Measurements from ENCODE around the gene ITGA2B. TPM values are rescaled to one million over a fixed set of nuclear protein-coding genes. Genes with fewer than 3 reads are reported as not detected.
"Not testable (repeated sequence)": the region's sequence is repeated elsewhere in the genome, so short reads cannot be mapped to it uniquely, and the experiment has no call there.

The ITGA2B gene
- total RNA-seq, 1 experiment from 2014 or later, result 8.3 TPM

- no peaks in the 10 kb centered on the region for H3K79me2 ChIP-seq (ENCODE audit: insufficient read depth, low read length)
- H3K4me1 Mint-ChIP-seq, result peaks cover 18 to 39% of the 10 kb centered on the region in 2 experiments
- H3K23ac ChIP-seq (ENCODE audit: insufficient read length, low read depth, low read length), result no peak overlapping the region
- H4K5ac ChIP-seq (ENCODE audit: insufficient read length, low read depth, low read length), result no peak overlapping the region
- H3K9me3 ChIP-seq (ENCODE audit: control insufficient read depth, low read depth, low read length), result no peaks in the 10 kb centered on the region
- no peak overlapping the region for H2BK12ac ChIP-seq (ENCODE audit: insufficient read length, low read depth, low read length)
- H4K8ac ChIP-seq (replicated peaks; ENCODE audit: insufficient read length, low read depth, low read length), result no peak overlapping the region
- H3K4me3 Mint-ChIP-seq, result no peak overlapping the region
- H2BK15ac ChIP-seq (ENCODE audit: low read depth, low read length), result no peak overlapping the region
- H3T11ph ChIP-seq (ENCODE audit: low read length), result no peak overlapping the region
- H4K20me1 ChIP-seq (ENCODE audit: control insufficient read depth, insufficient read depth, insufficient read length), result no peaks in the 10 kb centered on the region
- WGBS (ENCODE audit: extremely low coverage, insufficient read length, low lambda C conversion rate), result no CpG with 5 or more reads among the region's 10 CpGs
- peaks cover 7% of the 10 kb centered on the region for H3K27me3 Mint-ChIP-seq (ENCODE audit: low read depth)
- no peaks in the 10 kb centered on the region for H3K79me1 ChIP-seq (ENCODE audit: insufficient read depth, low read depth, low read length, poor library complexity, severe bottlenecking)
- H3K56ac ChIP-seq (ENCODE audit: insufficient read length, low read depth, low read length), result no peak overlapping the region
- peak; percentile 56 for DNase-seq
- no peak overlapping the region for H3K4me2 ChIP-seq (ENCODE audit: insufficient read depth, insufficient read length, low read length)
- H3K4ac ChIP-seq (ENCODE audit: low read depth, low read length), result no peak overlapping the region
- no peaks in the 10 kb centered on the region; the same call in 1 of the 2 replicates for H3K27me3 ChIP-seq (ENCODE audit: insufficient read depth, low read length)
- H3K23me2 ChIP-seq (ENCODE audit: insufficient read length, low read depth, low read length, poor library complexity, severe bottlenecking), result peaks cover 5% of the 10 kb centered on the region
- H2BK120ac ChIP-seq (ENCODE audit: low read depth, low read length, poor library complexity, severe bottlenecking), result no peak overlapping the region
- no peak overlapping the region for H2AK5ac ChIP-seq (ENCODE audit: insufficient read length, low read length)
- H3K27ac Mint-ChIP-seq, result no peak overlapping the region
- no peak overlapping the region for H2BK5ac ChIP-seq (ENCODE audit: insufficient read length, low read length)
- no peaks in the 10 kb centered on the region; a peak in 2 of 5 replicates for H3K9me3 Mint-ChIP-seq
- H3K4me1 ChIP-seq (ENCODE audit: insufficient read depth, low read length), result peaks cover 8% of the 10 kb centered on the region
- no peak for TF ChIP-seq CTCF (conservative IDR thresholded peaks at IDR 0.05)
- no peak overlapping the region for H3K18ac ChIP-seq (ENCODE audit: insufficient read length, low read depth, low read length)
- no peak overlapping the region for H4K91ac ChIP-seq (ENCODE audit: insufficient read length, low read depth, low read length)
- H3K9ac ChIP-seq (ENCODE audit: extremely low read depth, insufficient read length, low read length), result no peak overlapping the region
- H3K14ac ChIP-seq (ENCODE audit: insufficient read depth, low read length), result no peak overlapping the region
- H2AFZ ChIP-seq (ENCODE audit: low read length), result no peak overlapping the region
- H3K27ac ChIP-seq (ENCODE audit: insufficient read length, low read depth, low read length), result no peak overlapping the region
- H3K36me3 Mint-ChIP-seq (ENCODE audit: insufficient read depth in 1 of 3, low read depth in 3 of 3), result no peaks in the 10 kb centered on the region
- no peak overlapping the region for H2BK20ac ChIP-seq (ENCODE audit: low read depth, low read length, poor library complexity, severe bottlenecking)
These were observed 17.4 kb downstream of the ITGA2B start for GRCh38 chr17:44372036-44372435.

DNA sequence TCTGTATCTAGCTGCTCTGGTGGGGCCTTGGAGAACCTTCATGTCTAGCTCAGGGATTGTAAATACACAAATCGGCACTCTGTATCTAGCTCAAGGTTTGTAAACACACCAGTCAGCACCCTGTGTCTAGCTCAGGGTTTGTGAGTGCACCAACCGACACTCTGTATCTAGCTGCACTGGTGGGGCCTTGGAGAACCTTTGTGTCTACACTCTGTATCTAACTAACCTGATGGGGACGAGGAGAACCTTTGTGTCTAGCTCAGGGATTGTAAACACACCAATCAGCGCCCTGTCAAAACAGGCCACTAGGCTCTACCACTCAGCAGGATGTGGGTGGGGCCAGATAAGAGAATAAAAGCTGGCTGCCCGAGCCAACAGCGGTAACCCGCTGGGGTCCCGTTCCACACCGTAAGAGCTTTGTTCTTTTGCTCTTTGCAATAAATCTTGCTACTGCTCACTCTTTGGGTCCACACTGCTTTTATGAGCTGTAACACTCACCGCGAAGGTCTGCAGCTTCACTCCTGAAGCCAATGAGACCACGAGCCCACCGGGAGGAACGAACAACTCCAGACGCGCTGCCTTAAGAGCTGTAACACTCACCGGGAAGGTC, 19.9 kb downstream of the ITGA2B start:
- H2BK5ac ChIP-seq (ENCODE audit: insufficient read length, low read length); H3K18ac ChIP-seq (ENCODE audit: insufficient read length, low read depth, low read length); H4K20me1 ChIP-seq (ENCODE audit: control insufficient read depth, insufficient read depth, insufficient read length); H4K8ac ChIP-seq (replicated peaks; ENCODE audit: insufficient read length, low read depth, low read length); H3K9ac ChIP-seq (ENCODE audit: extremely low read depth, insufficient read length, low read length); H4K91ac ChIP-seq (ENCODE audit: insufficient read length, low read depth, low read length); H2BK120ac ChIP-seq (ENCODE audit: low read depth, low read length, poor library complexity, severe bottlenecking); H3K23ac ChIP-seq (ENCODE audit: insufficient read length, low read depth, low read length); H3K79me1 ChIP-seq (ENCODE audit: insufficient read depth, low read depth, low read length, poor library complexity, severe bottlenecking); H3K4me3 Mint-ChIP-seq; H2AK5ac ChIP-seq (ENCODE audit: insufficient read length, low read length); H3K79me2 ChIP-seq (ENCODE audit: insufficient read depth, low read length); H3K27me3 ChIP-seq (ENCODE audit: insufficient read depth, low read length); H3T11ph ChIP-seq (ENCODE audit: low read length); H2AFZ ChIP-seq (ENCODE audit: low read length); H2BK20ac ChIP-seq (ENCODE audit: low read depth, low read length, poor library complexity, severe bottlenecking); H2BK12ac ChIP-seq (ENCODE audit: insufficient read length, low read depth, low read length); H3K4me2 ChIP-seq (ENCODE audit: insufficient read depth, insufficient read length, low read length); DNase-seq; H3K14ac ChIP-seq (ENCODE audit: insufficient read depth, low read length); H3K36me3 Mint-ChIP-seq (ENCODE audit: insufficient read depth in 1 of 3, low read depth in 3 of 3); H3K9me3 Mint-ChIP-seq; H3K9me3 ChIP-seq (ENCODE audit: control insufficient read depth, low read depth, low read length); H2BK15ac ChIP-seq (ENCODE audit: low read depth, low read length); H3K4me1 ChIP-seq (ENCODE audit: insufficient read depth, low read length); H4K5ac ChIP-seq (ENCODE audit: insufficient read length, low read depth, low read length); H3K4ac ChIP-seq (ENCODE audit: low read depth, low read length); H3K27ac ChIP-seq (ENCODE audit: insufficient read length, low read depth, low read length); H3K23me2 ChIP-seq (ENCODE audit: insufficient read length, low read depth, low read length, poor library complexity, severe bottlenecking); H3K56ac ChIP-seq (ENCODE audit: insufficient read length, low read depth, low read length): not testable (repeated sequence)
- Mint-ChIP-seq H3K27me3 (ENCODE audit: low read depth) (peaks cover 30% of the 10 kb centered on the region), H3K4me1 (peaks cover 12 to 21% of the 10 kb centered on the region in 2 experiments), H3K27ac (peak overlapping the region in 2 of 3 experiments; percentile 45 to 48; a peak in 2 of 7 replicates)
- WGBS (ENCODE audit: extremely low coverage, insufficient read length, low lambda C conversion rate), result no CpG with 5 or more reads among the region's 17 CpGs

Measured in H9 (cell line).